ENCODE measurements around the gene TAX1BP1. TPM values are rescaled to one million over a fixed set of nuclear protein-coding genes. Genes with fewer than 3 reads are reported as not detected.
A peak's percentile ranks its signal among the peaks of the same experiment; 100 is the strongest.

TAX1BP1 gene
- total and polyA plus RNA-seq, 2 experiments from 2014 or later = 98.1 to 137 TPM

DNA sequence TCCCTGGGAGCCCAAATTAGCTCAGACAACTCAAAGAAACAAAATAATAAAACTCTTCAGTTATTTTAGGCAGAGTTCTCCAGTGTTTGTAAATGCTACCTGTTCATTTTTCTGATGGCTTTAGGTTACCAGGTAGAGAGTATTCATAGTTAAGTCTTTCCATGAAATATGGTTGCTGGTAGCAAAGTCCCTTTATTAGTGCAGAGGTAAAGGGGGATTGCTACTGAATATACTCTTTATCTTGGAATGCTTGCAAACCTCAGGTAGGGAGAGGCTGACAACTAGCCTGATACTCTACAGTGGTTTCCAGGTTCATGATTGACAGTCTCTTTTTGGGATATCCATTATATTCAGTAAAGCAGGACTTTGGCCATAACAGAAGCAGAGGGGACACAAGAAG, 6.5 kb downstream of the TAX1BP1 start:
- H3K4me3 ChIP-seq = no peak overlapping the region
- TF ChIP-seq EZH2phosphoT487 (IDR thresholded peaks at IDR 0.05; ENCODE audit: insufficient read depth, low read depth) (no peak), EZH2 (IDR thresholded peaks at IDR 0.05; ENCODE audit: insufficient read depth, poor library complexity, severe bottlenecking) (no peak)
- H3K4me1 ChIP-seq (ENCODE audit: insufficient read depth) = peaks cover 48% of the 10 kb centered on the region
- H3K27me3 ChIP-seq (replicated peaks; ENCODE audit: insufficient read depth) = no peaks in the 10 kb centered on the region
- no peak overlapping the region for H2AFZ ChIP-seq
- H3K79me2 ChIP-seq (ENCODE audit: insufficient read depth) = peaks cover 96% of the 10 kb centered on the region
- 0 out of 2 replicates have a peak overlapping the region, but pooled peaks have one; percentile 70 for H3K27ac ChIP-seq
- H3K4me2 ChIP-seq (ENCODE audit: unreplicated experiment) = peak overlapping the region; percentile 6
- in situ Hi-C loops (cut with MboI) = no loop called here
- no peak for DNase-seq
- peaks cover 31% of the 10 kb centered on the region for H3K36me3 ChIP-seq (ENCODE audit: low read depth)
- peaks cover 11% of the 10 kb centered on the region; the same call in 1 of the 2 replicates for H4K20me1 ChIP-seq (ENCODE audit: insufficient read depth)
- no peaks in the 10 kb centered on the region for H3K9me2 ChIP-seq (ENCODE audit: insufficient read depth)
- H3K9ac ChIP-seq = 0 out of 2 replicates have a peak overlapping the region, but pooled peaks have one; percentile 50
- H3K9me3 ChIP-seq (ENCODE audit: low read depth) = no peaks in the 10 kb centered on the region
- no peaks in the 10 kb centered on the region for H3F3A ChIP-seq (ENCODE audit: insufficient read depth)

DNA sequence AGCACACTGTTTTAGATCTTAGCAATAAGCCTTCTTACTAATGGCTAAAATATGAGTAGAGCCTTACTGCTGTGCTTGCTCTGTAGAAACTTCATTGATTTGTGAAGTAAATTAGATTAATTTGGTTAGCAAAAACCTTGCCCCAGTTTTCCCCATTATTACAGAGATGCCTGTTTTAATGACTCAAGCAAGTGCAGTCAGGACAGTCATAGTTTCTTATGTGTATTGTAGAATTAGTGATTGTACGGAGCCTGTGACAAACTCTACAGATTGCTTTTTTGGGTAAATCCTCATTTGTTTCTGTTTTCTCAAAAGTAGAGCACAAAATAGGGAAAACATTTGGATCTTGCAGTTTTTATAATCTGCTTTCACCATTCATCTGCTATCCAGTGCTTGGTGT, 7.0 kb downstream of the TAX1BP1 start:
- DNase-seq = peak; percentile 58
- H3K4me3 ChIP-seq = no peak overlapping the region
- peak overlapping the region; percentile 6 for H3K4me2 ChIP-seq (ENCODE audit: unreplicated experiment)
- in situ Hi-C loops (cut with MboI) = no loop called here
- H3K27ac ChIP-seq = no peak overlapping the region
- no peak for TF ChIP-seq EZH2 (IDR thresholded peaks at IDR 0.05; ENCODE audit: insufficient read depth, poor library complexity, severe bottlenecking)
- 80 to 81% methylated on average over 1 of the region's 1 CpG for WGBS, 2 experiments (ENCODE audit: low coverage in 1 of 2, low lambda C conversion rate in 2 of 2, missing lambda C conversion rate in 2 of 2)
- H3F3A ChIP-seq (ENCODE audit: insufficient read depth) = no peaks in the 10 kb centered on the region
- no peak overlapping the region for H3K9ac ChIP-seq
- H3K9me3 ChIP-seq (ENCODE audit: low read depth) = no peaks in the 10 kb centered on the region
- peaks cover 11% of the 10 kb centered on the region; the same call in 1 of the 2 replicates for H4K20me1 ChIP-seq (ENCODE audit: insufficient read depth)
- no peaks in the 10 kb centered on the region for H3K9me2 ChIP-seq (ENCODE audit: insufficient read depth)
- peaks cover 48% of the 10 kb centered on the region for H3K4me1 ChIP-seq (ENCODE audit: insufficient read depth)
- H3K36me3 ChIP-seq (ENCODE audit: low read depth) = peaks cover 32% of the 10 kb centered on the region
- peaks cover 96% of the 10 kb centered on the region for H3K79me2 ChIP-seq (ENCODE audit: insufficient read depth)
- no peaks in the 10 kb centered on the region for H3K27me3 ChIP-seq (replicated peaks; ENCODE audit: insufficient read depth)
- H2AFZ ChIP-seq = no peak overlapping the region

DNA sequence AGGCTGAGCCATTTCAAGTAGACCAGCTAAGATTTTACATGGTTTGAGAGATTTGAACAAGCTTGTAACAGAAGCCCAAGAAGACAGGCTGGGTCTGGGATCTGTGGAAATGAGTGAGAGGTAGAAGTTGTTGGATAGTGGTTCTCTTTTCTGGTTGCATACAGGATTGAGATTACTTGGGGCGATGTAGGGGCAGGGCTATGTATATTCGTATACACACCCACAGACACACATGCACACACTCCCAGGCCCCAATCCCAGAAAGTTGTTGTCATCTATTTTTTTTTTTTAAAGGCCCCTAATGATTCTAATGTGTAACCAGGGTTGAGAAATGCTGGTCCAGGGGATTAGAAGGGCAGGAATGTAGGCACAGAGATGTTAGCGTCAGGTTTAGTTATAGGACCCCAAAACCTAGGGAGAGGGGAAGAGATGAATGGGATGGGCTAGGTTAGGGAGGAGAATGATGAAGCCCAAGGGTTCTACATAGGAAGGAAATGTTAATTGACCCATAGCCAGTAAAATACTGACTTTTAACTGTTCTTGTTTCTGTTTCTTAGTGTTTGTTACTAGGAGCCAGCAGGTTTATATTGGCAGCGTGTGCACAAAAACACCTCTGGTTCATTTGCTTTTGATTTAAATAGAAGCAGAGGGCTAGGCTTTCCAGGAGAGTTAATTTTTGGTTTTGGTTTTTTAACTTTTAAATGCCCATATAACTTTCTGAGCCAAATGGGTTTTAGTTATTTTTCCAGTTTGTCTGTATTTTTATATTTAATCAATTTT, 7.8 kb downstream of the TAX1BP1 start:
- Histone ChIP-seq H3F3A (ENCODE audit: insufficient read depth) (no peaks in the 10 kb centered on the region), H3K9ac (no peak overlapping the region), H3K27ac (no peak overlapping the region), H3K4me3 (no peak overlapping the region), H3K79me2 (ENCODE audit: insufficient read depth) (peaks cover 96% of the 10 kb centered on the region), H4K20me1 (ENCODE audit: insufficient read depth) (peaks cover 11% of the 10 kb centered on the region; the same call in 1 of the 2 replicates), H3K4me2 (ENCODE audit: unreplicated experiment) (no peak overlapping the region), H2AFZ (no peak overlapping the region), H3K9me3 (ENCODE audit: low read depth) (no peaks in the 10 kb centered on the region), H3K9me2 (ENCODE audit: insufficient read depth) (no peaks in the 10 kb centered on the region), H3K36me3 (ENCODE audit: low read depth) (peaks cover 32% of the 10 kb centered on the region), H3K27me3 (replicated peaks; ENCODE audit: insufficient read depth) (no peaks in the 10 kb centered on the region), H3K4me1 (ENCODE audit: insufficient read depth) (peaks cover 42% of the 10 kb centered on the region)
- TF ChIP-seq EZH2phosphoT487 (IDR thresholded peaks at IDR 0.05; ENCODE audit: insufficient read depth, low read depth) (no peak), EZH2 (IDR thresholded peaks at IDR 0.05; ENCODE audit: insufficient read depth, poor library complexity, severe bottlenecking) (no peak)
- WGBS, 2 experiments (ENCODE audit: low coverage in 1 of 2, low lambda C conversion rate in 2 of 2, missing lambda C conversion rate in 2 of 2) = 61 to 71% methylated on average over 4 of the region's 4 CpGs
- no peak for DNase-seq
- in situ Hi-C loops (cut with MboI) = no loop called here

- no peak overlapping the region for H2AFZ ChIP-seq
- H3K9ac ChIP-seq = no peak overlapping the region
- no peaks in the 10 kb centered on the region for H3K9me2 ChIP-seq (ENCODE audit: insufficient read depth)
- no peaks in the 10 kb centered on the region for H3F3A ChIP-seq (ENCODE audit: insufficient read depth)
- no peaks in the 10 kb centered on the region for H3K9me3 ChIP-seq (ENCODE audit: low read depth)
- H3K79me2 ChIP-seq (ENCODE audit: insufficient read depth) = peaks cover 98% of the 10 kb centered on the region
- no peak for DNase-seq
- H3K4me1 ChIP-seq (ENCODE audit: insufficient read depth) = peaks cover 27% of the 10 kb centered on the region
- no peak overlapping the region for H3K27ac ChIP-seq
- TF ChIP-seq EZH2 (IDR thresholded peaks at IDR 0.05; ENCODE audit: insufficient read depth, poor library complexity, severe bottlenecking) (no peak), EZH2phosphoT487 (IDR thresholded peaks at IDR 0.05; ENCODE audit: insufficient read depth, low read depth) (no peak)
- in situ Hi-C loops (cut with MboI) = no loop called here
- H3K27me3 ChIP-seq (replicated peaks; ENCODE audit: insufficient read depth) = no peaks in the 10 kb centered on the region
- 97 to 99% methylated on average over 2 of the region's 2 CpGs for WGBS, 2 experiments (ENCODE audit: low coverage in 1 of 2, low lambda C conversion rate in 2 of 2, missing lambda C conversion rate in 2 of 2)
- no peak overlapping the region for H3K4me2 ChIP-seq (ENCODE audit: unreplicated experiment)
- no peak overlapping the region for H3K4me3 ChIP-seq
- peaks cover 32% of the 10 kb centered on the region for H3K36me3 ChIP-seq (ENCODE audit: low read depth)
- H4K20me1 ChIP-seq (ENCODE audit: insufficient read depth) = peaks cover 11% of the 10 kb centered on the region; the same call in 1 of the 2 replicates
Measured at GRCh38 chr7:27750316-27750715, 10.4 kb downstream of the TAX1BP1 start.

All from GM23248 (cell line).